COR-L47 (cell line): ENCODE measurements around the gene S100A12.
"Not testable (repeated sequence)": the region's sequence is repeated elsewhere in the genome, so short reads cannot be mapped to it uniquely, and the experiment has no call there.

Experiments used
- DNase-seq: peaks from one replicate; lab custom pipeline; 2025; lab: John Stamatoyannopoulos, UW

S100A12 gene

DNA sequence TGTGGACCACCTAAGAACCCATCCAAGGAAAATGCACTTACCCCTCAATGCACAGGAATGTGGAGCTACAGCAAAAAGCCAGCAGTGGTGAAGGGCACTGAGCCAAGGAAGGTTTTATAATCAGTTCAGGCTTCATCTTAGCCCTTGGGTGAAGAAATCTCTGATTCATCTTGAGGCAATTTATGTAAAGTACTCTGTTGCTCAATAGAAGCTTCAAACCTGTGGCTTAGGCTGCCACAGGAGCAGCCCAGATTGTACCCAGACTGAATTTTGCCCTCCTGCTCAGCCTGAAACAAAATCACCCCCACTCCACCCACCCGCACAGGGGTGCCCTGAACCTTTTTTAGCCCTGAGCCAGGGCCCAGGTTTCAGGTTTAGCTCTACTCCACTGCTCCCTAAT is at the start of gene S100A12:
Gene S100A12 (minus strand): TSS at position 111 of the 400 bp plus-strand sequence. CDS start 1,029 bp downstream, outside the sequence.
- no peak for DNase-seq

GRCh38 chr1:153422450-153423068 is 47.1 kb upstream of the S100A12 start:
- DNase-seq: no peak

DNA sequence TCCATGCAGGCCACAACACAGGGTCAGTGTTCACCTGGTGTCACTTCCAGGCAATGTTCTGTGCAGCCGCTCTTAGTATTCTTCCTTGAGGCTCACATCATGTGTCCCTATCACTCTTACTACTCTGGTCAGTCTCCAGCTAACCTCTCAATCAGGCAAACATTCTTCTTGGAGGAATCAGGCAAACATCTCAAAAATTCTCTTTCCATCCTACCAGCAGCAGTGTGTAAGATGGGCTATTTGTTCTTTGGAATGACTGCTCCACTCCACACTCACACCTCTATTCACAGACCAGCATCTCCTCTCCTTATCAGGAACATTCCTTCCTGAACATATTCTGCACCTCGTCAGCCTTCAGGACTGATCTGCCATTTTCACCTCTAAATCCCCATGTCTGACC is 44.9 kb upstream of the S100A12 start:
- DNase-seq: no peak

DNA sequence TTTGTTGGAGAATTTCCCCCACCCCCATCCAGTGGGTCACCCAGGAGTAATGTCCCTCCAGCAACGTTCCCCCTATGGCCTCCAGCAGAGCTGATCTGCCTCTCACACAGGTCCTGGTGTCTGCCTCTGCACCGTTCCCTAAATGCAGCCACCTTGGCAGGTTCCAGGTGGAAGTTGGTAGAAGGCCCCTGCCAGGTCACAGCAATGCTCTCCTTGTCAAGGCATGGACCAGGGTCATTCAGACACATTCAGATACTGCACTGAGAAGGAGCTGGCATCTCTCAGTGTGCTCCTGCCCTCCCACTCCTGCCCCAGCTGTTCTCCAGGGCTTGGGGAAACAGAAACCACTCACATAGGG is 44.0 kb upstream of the S100A12 start:
- DNase-seq: not testable (repeated sequence)

GRCh38 chr1:153418758-153419435 is 43.5 kb upstream of the S100A12 start:
- DNase-seq: not testable (repeated sequence)

- no peak for DNase-seq
Observed at GRCh38 chr1:153417136-153417888, 41.9 kb upstream of the S100A12 start.

- no peak for DNase-seq
Observed at GRCh38 chr1:153415850-153416570, 40.6 kb upstream of the S100A12 start, which contains the start of gene S100A7A. S100A7A (plus strand) TSS chr1:153416520; CDS start chr1:153418083, 1,563 bp downstream.

- DNase-seq: not testable (repeated sequence)
Observed at GRCh38 chr1:153413961-153414360, 38.5 kb upstream of the S100A12 start.

DNA sequence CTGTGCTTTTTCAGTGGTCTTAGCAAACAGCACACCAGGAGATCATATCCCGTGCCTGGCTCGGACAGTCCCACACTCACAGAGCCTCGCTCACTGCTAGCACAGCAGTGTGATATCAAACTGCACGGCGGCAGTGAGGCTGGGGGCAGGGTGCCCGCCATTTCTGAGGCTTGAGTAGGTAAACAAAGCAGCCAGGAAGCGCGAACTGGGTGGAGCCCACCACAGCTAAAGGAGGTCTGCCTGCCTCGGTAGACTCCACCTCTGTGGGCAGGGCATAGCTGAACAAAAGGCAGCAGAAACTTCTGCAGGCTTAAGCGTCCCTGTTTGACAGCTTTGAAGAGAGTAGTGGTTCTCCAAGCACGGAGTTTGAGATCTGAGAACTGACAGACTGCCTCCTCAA is 31.9 kb upstream of the S100A12 start:
- DNase-seq: not testable (repeated sequence)

DNA sequence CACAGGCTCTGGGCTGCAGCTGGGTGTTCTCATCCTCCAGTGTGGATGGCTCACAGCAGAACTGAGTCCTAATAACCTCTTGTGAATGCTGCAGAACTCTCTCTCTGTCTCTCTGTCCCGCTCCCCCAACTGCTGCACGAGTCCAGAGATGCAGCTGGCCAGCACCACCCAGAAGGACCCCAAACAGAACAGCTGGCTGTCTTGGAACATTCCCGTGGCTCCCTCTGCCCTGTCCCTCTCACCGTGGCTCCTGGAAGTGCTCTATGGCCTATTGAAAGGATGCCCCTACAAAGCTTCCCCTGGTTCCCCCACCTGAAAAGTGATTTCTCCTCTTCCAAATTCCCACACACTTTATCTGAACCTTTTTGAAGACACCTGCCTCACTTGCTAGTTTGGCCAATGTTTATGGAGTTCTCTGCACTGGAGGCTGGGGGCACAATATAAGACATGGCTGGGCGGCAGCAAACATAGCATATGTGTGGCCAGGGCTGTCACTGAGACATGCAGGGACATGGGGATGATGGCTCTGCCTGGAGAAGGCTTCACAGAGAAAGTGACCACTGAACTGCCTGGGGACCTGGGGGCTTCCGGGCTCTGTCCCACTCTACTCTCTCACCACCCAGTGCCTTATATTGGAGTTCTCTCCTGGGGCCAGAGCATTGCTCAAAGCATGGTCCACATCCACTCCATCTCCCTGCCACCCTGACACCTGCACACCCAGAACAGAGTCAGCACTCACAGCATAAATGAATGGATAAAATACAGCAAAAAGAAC is 30.6 kb upstream of the S100A12 start:
- DNase-seq: not testable (repeated sequence)

DNA sequence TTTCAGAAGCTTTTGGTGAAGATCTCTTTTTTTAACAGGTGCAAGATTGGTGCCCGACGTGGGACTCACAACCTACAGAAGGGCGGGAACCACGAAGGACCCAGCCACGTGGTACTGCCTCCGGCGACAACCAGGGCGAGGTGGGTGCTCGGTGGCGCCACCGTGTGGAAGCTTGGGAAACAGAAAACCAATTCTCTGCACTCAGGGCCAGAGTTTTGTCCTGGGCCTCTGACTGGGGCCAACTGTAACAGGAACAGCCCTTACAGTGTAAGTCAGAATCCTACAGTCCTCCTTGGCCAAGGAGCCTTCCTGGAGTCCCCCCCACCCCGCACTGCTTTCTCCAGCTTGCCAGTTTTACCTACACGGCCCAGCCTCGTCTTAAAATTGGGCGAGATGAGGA is 29.3 kb upstream of the S100A12 start:
- peak; percentile 7 for DNase-seq

DNA sequence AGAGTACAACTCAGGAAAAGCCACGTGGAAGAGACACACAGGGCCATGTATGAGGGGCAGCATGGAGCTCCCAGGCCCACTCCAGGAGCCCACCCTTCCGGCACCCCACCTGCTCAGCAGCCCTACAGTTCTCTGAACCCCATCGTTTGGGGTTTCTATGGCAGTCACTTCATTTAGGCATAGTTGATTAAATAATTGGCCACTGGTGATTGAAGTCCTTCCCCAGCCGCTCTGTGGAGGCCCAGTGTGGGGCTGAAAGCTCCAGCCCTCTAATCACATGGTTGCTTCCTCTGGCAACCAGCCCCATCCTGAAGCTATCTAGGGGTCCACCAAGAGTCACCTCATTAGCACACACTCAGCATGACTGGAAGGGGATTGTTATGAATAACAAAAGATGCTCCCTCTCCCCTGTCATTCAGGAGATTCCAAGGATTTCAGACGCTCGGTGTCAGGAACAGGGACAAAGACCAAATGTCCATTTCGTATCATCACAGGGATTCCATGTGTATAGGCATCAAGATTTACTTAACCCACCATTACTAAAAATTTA is 28.7 kb upstream of the S100A12 start:
- DNase-seq: no peak

DNA sequence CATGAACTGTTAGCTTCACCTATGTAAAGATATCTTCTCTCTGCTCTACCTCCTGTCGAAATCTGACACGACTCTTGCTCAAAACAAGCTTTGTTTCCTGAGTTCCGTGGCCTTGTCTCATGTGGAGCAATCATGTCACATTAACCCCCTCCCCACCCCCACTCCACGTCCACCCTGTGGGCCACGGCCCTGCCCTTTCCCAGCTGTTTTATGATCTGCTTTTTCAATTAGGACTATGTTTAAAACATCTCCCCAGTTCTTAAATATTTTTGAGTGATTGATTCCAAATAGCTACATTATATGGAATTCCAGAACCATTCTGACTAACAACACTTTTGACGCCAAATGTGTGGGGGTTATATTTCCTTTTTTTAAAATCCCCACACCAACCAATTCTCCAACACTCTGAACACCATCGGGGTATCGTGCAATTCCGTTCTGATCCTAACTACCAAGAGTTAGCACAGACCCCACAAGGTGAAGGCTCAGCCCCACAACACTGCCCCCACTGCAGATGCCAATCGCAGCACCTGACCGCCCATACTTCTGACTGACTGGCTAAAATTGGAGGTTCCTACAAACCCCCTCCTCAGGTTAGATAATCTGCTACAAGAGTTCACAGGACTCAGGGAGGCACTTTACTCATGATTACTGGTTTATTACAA is 28.1 kb upstream of the S100A12 start:
- no peak for DNase-seq

DNA sequence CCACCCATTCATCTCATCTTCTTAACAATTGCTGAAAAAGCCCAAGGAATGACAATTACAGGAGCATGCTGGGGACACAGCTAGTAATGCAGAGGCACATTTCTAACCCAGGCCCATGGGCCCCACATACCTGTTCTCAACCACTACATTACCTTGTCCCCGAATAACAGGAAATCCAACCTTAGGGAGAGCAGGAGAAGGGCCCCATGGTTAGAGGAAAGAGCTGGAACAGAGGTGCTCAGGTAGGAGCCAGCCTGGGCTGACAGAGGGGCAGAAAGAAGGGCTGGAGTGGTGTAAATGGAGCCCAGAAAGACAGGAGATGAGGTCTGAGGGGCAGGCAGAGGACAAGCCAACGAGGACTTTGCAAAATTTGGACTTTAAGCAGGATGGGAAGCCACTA is 26.8 kb upstream of the S100A12 start:
- DNase-seq: no peak

DNA sequence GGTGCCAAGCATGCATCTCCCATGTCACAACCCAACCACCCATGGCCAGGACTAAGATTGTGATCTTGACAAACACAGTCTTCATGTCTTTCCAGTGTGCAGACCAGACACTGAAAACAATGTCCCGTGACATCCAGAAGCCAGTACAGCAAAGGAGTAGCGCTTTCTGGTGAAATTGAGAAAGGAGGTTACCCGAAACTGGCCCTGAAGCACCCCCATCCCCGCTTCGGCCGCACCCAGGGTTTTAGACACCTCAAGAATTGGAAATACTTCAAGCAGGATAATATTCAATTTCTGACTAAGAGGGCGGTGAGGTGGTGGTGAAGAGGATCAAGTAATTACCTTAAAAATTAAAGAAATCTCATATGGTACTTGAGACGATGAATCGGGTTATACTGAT is 26.0 kb upstream of the S100A12 start:
- no peak for DNase-seq

- peak; percentile 39 for DNase-seq
Observed at GRCh38 chr1:153400244-153400643, 24.8 kb upstream of the S100A12 start.

DNA sequence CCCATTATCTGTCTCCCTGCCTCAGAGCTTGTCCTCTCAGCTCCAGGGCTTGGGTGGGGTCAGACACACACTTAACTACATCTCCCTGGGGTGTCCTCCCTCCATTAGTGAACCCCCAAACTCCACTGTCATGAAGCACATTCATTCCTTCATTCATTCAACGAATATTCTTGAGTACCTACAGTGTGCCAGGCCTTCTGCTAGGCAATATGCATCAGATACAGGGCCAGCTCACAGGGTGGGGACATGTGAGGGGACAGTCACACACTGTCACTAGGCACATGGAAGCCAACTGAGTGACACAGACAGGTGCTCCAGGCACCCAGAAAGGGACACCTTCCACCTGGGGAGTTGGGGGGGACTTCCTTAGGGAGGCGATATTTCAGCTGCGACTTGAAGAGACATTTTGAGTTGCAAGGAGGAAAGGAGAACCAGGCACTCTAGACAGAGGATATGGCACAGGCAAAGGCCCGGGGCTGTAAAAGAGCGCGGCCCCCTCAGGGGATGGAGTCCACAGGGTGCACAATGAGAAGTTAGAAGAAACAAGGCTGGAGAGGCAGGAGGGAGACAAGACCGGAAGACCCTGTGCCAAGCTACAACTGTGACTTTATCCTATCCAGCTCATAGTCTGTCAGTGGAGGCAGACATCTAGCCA is 24.1 kb upstream of the S100A12 start:
- no peak for DNase-seq

GRCh38 chr1:153397924-153398651 is 22.7 kb upstream of the S100A12 start:
- DNase-seq: no peak
